DOHH2 (cell line): Measurements from ENCODE around the gene CLN6.

ENCODE experiments used
- H3F3A ChIP-seq: fragments of 200-600 bp; sonication (generic), shearing (Covaris generic); 2 replicates; pipeline ENCODE4 v1.6.0; 2016; ENCODE audit warnings: antibody characterized with exemption, mild to moderate bottlenecking; ENCODE audit not compliant: control insufficient read depth, insufficient read depth
- H3K27ac ChIP-seq: fragments of 200-600 bp; sonication (generic); 2 replicates; pipeline ENCODE4 v1.5.1; 2014; ENCODE audit warnings: low read depth, mild to moderate bottlenecking, low read length, moderate library complexity
- H3K27me3 ChIP-seq: fragments of 200-600 bp; sonication (generic); 2 replicates; pipeline ENCODE4 v1.6.1; 2014; ENCODE audit warnings: mild to moderate bottlenecking, low read length, mixed read lengths; ENCODE audit not compliant: control insufficient read depth
- H3K36me3 ChIP-seq: fragments of 200-600 bp; sonication (generic); 2 replicates; pipeline ENCODE4 v1.6.1; 2014; ENCODE audit warnings: mild to moderate bottlenecking, low read length, moderate library complexity, mixed read lengths; ENCODE audit not compliant: control insufficient read depth
- H3K4me1 ChIP-seq: fragments of 200-600 bp; sonication (generic); 2 replicates; pipeline ENCODE4 v1.6.1; 2014; ENCODE audit warnings: mild to moderate bottlenecking, low read length, mixed read lengths; ENCODE audit not compliant: control insufficient read depth
- H3K4me2 ChIP-seq: fragments of 200-600 bp; sonication (generic); 2 replicates; pipeline ENCODE4 v1.6.0; 2014; ENCODE audit warnings: mild to moderate bottlenecking, low read length, moderate library complexity
- H3K4me3 ChIP-seq: fragments of 200-600 bp; sonication (generic); 2 replicates; pipeline ENCODE4 v1.5.1; 2014; ENCODE audit warnings: mild to moderate bottlenecking, low read length, mixed read lengths
- H3K79me2 ChIP-seq: fragments of 200-600 bp; sonication (generic); 2 replicates; pipeline ENCODE4 v1.6.1; 2014; ENCODE audit warnings: mild to moderate bottlenecking, low read length, mixed read lengths; ENCODE audit not compliant: control insufficient read depth
- H3K9me2 ChIP-seq: fragments of 200-600 bp; sonication (generic); replicated peaks from 2 replicates; pipeline ENCODE4 v1.6.1; 2014; ENCODE audit warnings: mild to moderate bottlenecking, low read length, mixed read lengths; ENCODE audit not compliant: control insufficient read depth
- H3K9me3 ChIP-seq: fragments of 200-600 bp; sonication (generic); 2 replicates; pipeline ENCODE4 v1.6.1; 2014; ENCODE audit warnings: antibody characterized with exemption, low read length, mixed read lengths; ENCODE audit not compliant: control insufficient read depth, insufficient read depth
- H4K20me1 ChIP-seq: fragments of 200-600 bp; sonication (generic); 2 replicates; pipeline ENCODE4 v1.6.0; 2014; ENCODE audit warnings: low read depth, mild to moderate bottlenecking, antibody characterized with exemption, low read length, moderate library complexity; ENCODE audit not compliant: control insufficient read depth, insufficient read depth
- EZH2phosphoT487 ChIP-seq: fragments of 200-600 bp; sonication (generic); IDR thresholded peaks from 2 replicates; pipeline ENCODE4 v1.6.1; 2017; ENCODE audit warnings: borderline replicate concordance, mild to moderate bottlenecking, antibody characterized with exemption, low read length, moderate library complexity, mixed read lengths
- TF ChIP-seq, protein P1 (sequence below): fragments of 200-600 bp; sonication (generic); IDR thresholded peaks from one replicate; pipeline ENCODE4 v1.5.1; 2014; ENCODE audit warnings: antibody characterized with exemption, mild to moderate bottlenecking, low read depth, low read length; ENCODE audit not compliant: poor library complexity, severe bottlenecking

The CLN6 gene

DNA sequence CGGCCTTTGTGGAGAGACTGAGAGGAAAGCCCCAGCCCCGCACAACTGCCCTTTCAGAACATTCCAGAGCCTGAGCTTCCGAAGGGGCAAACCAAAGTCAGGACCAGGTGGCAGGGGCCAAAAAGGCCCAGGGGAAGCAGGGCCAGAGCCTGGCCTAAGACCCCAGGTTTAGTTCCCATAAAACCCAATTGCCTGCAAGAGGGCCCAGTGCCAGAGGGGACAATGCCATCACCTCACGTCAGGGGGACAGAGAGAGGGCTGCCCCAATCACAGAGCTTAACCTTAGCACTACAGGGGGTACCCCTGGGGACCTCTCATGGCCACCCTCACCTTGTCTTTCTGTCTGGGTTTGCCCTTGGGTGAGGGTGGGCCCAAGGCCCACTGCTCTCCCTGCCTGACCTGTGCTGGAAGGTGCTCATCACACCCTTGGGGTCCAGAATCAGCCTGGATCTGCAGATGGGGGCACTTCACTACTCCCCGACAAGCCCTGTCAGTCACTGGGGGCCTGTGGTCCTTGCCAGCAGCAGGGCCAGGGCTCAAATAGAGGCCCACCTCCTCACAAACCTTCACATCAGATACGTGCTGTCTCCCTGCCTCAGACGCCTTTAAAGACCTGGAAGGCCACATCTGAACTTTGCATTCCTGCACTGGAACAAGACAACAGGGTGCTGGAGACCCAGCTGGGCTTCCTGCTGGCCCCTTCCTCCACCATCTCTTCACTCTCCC lies 28.2 kb downstream of the CLN6 start:
- Histone ChIP-seq H3K4me2 (no peak overlapping the region), H3K4me1 (no peaks in the 10 kb centered on the region), H3K79me2 (no peaks in the 10 kb centered on the region), H4K20me1 (no peaks in the 10 kb centered on the region; the same call in 1 of the 2 replicates), H3K9me3 (no peaks in the 10 kb centered on the region), H3K9me2 (no peaks in the 10 kb centered on the region), H3K4me3 (no peak overlapping the region), H3K36me3 (no peaks in the 10 kb centered on the region), H3K27me3 (no peaks in the 10 kb centered on the region), H3F3A (no peaks in the 10 kb centered on the region), H3K27ac (no peak overlapping the region)
- no peak for TF ChIP-seq EZH2phosphoT487
- TF ChIP-seq, protein P1, sequence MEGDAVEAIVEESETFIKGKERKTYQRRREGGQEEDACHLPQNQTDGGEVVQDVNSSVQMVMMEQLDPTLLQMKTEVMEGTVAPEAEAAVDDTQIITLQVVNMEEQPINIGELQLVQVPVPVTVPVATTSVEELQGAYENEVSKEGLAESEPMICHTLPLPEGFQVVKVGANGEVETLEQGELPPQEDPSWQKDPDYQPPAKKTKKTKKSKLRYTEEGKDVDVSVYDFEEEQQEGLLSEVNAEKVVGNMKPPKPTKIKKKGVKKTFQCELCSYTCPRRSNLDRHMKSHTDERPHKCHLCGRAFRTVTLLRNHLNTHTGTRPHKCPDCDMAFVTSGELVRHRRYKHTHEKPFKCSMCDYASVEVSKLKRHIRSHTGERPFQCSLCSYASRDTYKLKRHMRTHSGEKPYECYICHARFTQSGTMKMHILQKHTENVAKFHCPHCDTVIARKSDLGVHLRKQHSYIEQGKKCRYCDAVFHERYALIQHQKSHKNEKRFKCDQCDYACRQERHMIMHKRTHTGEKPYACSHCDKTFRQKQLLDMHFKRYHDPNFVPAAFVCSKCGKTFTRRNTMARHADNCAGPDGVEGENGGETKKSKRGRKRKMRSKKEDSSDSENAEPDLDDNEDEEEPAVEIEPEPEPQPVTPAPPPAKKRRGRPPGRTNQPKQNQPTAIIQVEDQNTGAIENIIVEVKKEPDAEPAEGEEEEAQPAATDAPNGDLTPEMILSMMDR = no peak

GRCh38 chr15:68200016-68200861 lies 29.3 kb downstream of the CLN6 start:
- Histone ChIP-seq H4K20me1 (no peaks in the 10 kb centered on the region), H3K9me3 (no peaks in the 10 kb centered on the region), H3K79me2 (no peaks in the 10 kb centered on the region), H3K36me3 (no peaks in the 10 kb centered on the region), H3F3A (no peaks in the 10 kb centered on the region; the same call in 1 of the 2 replicates), H3K27ac (no peak overlapping the region), H3K4me2 (no peak overlapping the region), H3K4me3 (no peak overlapping the region), H3K27me3 (no peaks in the 10 kb centered on the region), H3K9me2 (no peaks in the 10 kb centered on the region), H3K4me1 (no peaks in the 10 kb centered on the region)
- TF ChIP-seq, protein P1 = no peak
- no peak for TF ChIP-seq EZH2phosphoT487

DNA sequence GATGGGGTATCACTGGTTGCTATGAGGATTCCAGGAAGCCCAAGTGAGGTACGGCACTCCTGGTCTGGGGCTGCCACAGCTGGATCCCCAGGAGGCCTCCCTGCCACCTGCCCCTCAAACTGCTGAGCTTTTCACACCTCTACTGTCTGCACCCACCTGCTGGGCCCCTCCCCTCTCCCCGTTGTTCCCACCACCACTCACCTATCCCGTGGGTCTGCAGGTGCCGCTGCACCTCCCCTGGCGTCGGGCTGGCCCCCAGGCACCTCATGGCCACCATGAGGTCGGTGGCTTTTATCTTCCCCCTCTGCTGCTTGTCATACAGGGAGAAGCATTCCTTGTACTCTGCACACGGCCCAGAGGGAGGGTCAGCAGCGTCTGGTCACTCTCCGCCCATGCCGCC lies 30.2 kb downstream of the CLN6 start:
- Histone ChIP-seq H3K4me3 (no peak overlapping the region), H3K4me1 (no peaks in the 10 kb centered on the region), H3K27ac (no peak overlapping the region), H3K79me2 (no peaks in the 10 kb centered on the region), H3K9me3 (no peaks in the 10 kb centered on the region), H3K27me3 (no peaks in the 10 kb centered on the region), H3F3A (no peaks in the 10 kb centered on the region; the same call in 1 of the 2 replicates), H3K9me2 (no peaks in the 10 kb centered on the region), H3K36me3 (no peaks in the 10 kb centered on the region), H4K20me1 (no peaks in the 10 kb centered on the region), H3K4me2 (no peak overlapping the region)
- no peak for TF ChIP-seq EZH2phosphoT487
